Measurements from ENCODE around the gene DENND11.
A peak's percentile ranks its signal among the peaks of the same experiment; 100 is the strongest.

The DENND11 gene

GRCh38 chr7:141676618-141677017 is 25.3 kb downstream of the DENND11 start:
- DNase-seq, result no peak

- DNase-seq, result no peak
Measured at GRCh38 chr7:141675436-141676215, 26.3 kb downstream of the DENND11 start.

DNA sequence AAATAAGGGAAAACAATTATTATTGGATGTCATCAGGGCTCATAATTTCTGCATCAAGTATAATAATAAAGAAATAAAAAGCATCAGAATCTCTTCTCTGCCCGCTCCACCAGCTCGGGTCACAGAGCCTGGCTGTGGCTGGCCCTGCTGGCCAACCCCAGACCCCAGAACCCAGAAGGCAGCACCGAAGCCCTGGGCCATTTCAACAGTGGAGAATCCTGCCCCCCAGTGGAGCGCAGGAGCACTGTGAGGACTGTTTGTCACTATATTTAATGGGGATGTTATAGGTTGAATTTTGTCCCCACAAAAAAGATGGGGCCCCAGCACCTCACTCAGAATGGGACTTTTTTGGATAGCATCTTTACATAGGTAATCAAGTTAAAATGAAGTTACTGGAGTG is 27.3 kb downstream of the DENND11 start:
- no peak for DNase-seq

DNA sequence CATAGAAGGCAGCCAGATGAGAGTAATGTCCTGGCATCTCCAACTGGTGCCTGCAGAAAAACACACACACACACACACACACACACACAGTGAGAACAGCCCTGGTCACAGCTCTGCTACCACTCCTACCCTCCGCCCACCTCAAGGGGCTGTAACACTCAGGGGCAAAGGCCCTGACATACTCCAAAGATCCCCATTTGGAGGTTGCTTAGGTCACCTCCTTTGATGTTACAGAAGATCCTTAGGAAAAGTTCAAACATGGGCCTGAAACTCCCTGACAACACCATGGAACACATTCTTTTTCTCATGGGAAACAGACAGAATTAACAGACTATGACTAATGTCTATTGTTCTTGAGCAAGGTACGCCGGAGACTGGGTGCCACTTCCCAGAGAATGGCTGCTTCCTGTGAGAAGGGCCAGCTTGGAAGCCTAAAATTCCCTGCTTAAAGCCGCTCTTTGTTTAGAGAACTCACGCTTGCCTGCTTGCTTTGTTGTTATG is 27.7 kb downstream of the DENND11 start:
- DNase-seq, result no peak

- DNase-seq, result no peak
Measured at GRCh38 chr7:141673346-141673745, 28.6 kb downstream of the DENND11 start.

DNA sequence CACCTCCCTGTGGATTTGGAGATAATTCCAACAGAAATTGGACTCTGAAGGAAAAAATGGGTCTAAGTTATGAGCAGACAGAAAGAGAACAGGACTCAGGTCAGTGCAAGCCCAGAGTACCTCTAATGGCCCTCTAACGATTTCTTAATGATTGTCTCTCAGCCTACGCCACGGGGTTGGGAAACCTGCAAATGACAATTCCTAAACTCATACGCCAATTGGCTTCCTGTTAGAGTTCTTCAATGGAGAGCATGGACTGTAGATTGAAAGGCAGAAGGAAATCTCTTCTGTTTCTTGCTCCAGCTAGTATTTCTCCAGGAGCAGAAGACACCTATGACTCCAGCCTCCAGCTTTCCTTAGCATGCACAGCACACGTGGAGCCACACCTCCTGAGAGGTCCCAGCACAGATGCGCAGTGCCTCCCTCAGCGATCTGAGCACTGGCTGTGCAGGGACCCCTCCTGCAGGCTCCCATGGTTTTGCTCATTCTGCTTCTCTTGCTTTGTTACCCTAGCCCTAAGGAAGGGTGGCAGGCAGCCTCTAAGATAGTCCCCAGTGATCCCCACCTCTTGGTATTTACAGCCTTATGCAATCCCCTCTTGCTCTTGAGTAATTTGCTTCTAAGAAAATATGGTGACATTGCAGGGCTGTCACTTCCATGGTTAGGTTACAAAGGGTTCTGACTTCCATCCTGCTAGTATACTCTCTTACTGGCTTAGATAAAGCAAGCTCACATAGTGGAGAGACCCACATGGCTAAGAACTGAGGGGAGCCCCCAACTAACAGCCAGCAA is 30.1 kb downstream of the DENND11 start:
- DNase-seq, result no peak

GRCh38 chr7:141668853-141669252 is 33.1 kb downstream of the DENND11 start:
- DNase-seq, result no peak

- DNase-seq, result no peak
Measured at GRCh38 chr7:141666071-141666470, 35.9 kb downstream of the DENND11 start.

- no peak for DNase-seq
Measured at GRCh38 chr7:141665208-141666035, 36.5 kb downstream of the DENND11 start.

- no peak for DNase-seq
Measured at GRCh38 chr7:141664450-141664849, 37.5 kb downstream of the DENND11 start.

- no peak for DNase-seq
Measured at GRCh38 chr7:141663081-141663849, 38.7 kb downstream of the DENND11 start.

GRCh38 chr7:141660259-141660658 is 41.7 kb downstream of the DENND11 start:
- DNase-seq, result no peak

GRCh38 chr7:141659501-141659900 is 42.5 kb downstream of the DENND11 start:
- no peak for DNase-seq

DNA sequence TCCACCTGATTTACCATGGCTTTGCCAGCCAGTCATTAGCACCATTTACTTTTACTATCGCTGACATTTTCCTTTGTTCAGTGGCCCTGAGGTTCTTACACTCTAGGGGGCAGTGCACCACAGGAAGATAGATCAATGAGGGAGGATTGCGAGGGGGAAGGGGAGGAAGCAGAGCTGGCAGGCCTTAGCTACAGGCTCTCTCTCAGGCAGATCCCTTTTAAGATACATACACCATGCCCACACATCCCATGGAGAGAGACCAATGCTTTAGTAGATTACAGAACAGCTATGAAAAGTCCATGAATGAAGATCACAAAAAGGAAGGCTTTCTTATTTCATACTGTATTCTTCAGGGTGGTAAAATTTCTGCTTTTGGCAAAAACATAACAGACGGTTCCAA is 47.4 kb downstream of the DENND11 start:
- DNase-seq, result peak; percentile 86

DNA sequence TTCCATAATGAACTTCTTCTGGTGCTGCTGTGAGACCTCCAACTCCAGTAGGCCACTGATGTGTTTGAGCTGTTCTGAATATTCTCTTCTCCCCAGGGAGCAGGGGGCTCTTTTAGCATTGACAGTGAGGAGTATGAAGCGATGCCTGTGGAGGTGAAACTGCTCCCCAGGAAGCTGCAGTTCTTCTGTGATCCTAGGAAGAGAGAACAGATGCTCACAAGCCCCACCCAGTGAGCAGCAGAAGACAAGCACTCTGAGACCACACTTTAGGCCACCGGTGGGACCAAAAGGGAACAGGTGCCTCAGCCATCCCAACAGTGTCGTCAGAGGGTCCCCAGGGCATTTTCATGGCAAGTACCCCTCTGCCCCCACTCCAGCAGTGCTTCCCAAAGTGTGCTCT is 49.3 kb downstream of the DENND11 start:
- no peak for DNase-seq
